ENCODE measurements around the gene ZNF649. TPM values are rescaled to one million over a fixed set of nuclear protein-coding genes. Genes with fewer than 3 reads are reported as not detected.

Gene ZNF649
- total and polyA plus RNA-seq, 7 donors, result 2.3 to 14.6 (median 10.5) TPM

GRCh38 chr19:51905206-51905605 lies 389 bp upstream of the ZNF649 start:
- intact Hi-C loops (cut with DNase I), result loop anchor here (2.0 kb wide), 1 partner anchor 16 kb away; no protein-coding TSS in a partner anchor
- H3K9me3 ChIP-seq, result peaks cover 0 to 27% (median 2%) of the 10 kb centered on the region in 4 donors
- peak overlapping the region in 3 of 4 donors; percentile 62 to 74 (median 74) for H3K4me3 ChIP-seq
- no peak for DNase-seq
- peaks cover 0 to 8% (median 1%) of the 10 kb centered on the region in 4 donors for H3K36me3 ChIP-seq
- 56 to 71% methylated on average over 3 of the region's 3 CpGs for WGBS, 2 donors
- peaks cover 0 to 15% (median 12%) of the 10 kb centered on the region in 4 donors for H3K4me1 ChIP-seq
- peaks cover 0 to 23% (median 0%) of the 10 kb centered on the region in 3 donors for H3K27me3 ChIP-seq
- peak overlapping the region in 3 of 4 donors; percentile 82 to 87 (median 87) for H3K27ac ChIP-seq
- no peak for TF ChIP-seq EP300 (IDR thresholded peaks at IDR 0.05)
- TF ChIP-seq POLR2AphosphoS5 (IDR thresholded peaks at IDR 0.05), result no peak
- TF ChIP-seq CTCF (IDR thresholded peaks at IDR 0.05), result no peak
- no peak for TF ChIP-seq POLR2A (IDR thresholded peaks at IDR 0.05)

GRCh38 chr19:51903192-51903591 lies 1.6 kb downstream of the ZNF649 start:
- H3K9me3 ChIP-seq, result peaks cover 0 to 38% (median 2%) of the 10 kb centered on the region in 4 donors
- WGBS, 2 donors, result 85 to 91% methylated on average over 8 of the region's 8 CpGs
- no peak for TF ChIP-seq POLR2AphosphoS5 (IDR thresholded peaks at IDR 0.05)
- TF ChIP-seq CTCF (IDR thresholded peaks at IDR 0.05), result no peak
- TF ChIP-seq POLR2A (IDR thresholded peaks at IDR 0.05), result no peak
- no peak for TF ChIP-seq EP300 (IDR thresholded peaks at IDR 0.05)
- peak overlapping the region in 2 of 4 donors; percentile 87 to 89 for H3K27ac ChIP-seq
- intact Hi-C loops (cut with DNase I), result loop anchor here (5.0 kb wide), 1 partner anchor 84 kb away; the partner anchor contains the start of gene ZNF350
- no peak for DNase-seq
- H3K36me3 ChIP-seq, result peaks cover 0 to 29% (median 19%) of the 10 kb centered on the region in 4 donors
- H3K27me3 ChIP-seq, result peaks cover 0 to 14% (median 0%) of the 10 kb centered on the region in 3 donors
- peaks cover 0 to 15% (median 12%) of the 10 kb centered on the region in 4 donors for H3K4me1 ChIP-seq
- peak overlapping the region in 3 of 4 donors; percentile 62 to 74 (median 74) for H3K4me3 ChIP-seq

GRCh38 chr19:51901860-51902259 lies 3.0 kb downstream of the ZNF649 start:
- no peak for TF ChIP-seq POLR2A (IDR thresholded peaks at IDR 0.05)
- Histone ChIP-seq H3K4me1 (peaks cover 0 to 15% (median 12%) of the 10 kb centered on the region in 4 donors), H3K4me3 (no peak overlapping the region), H3K27me3 (peaks cover 0 to 8% (median 0%) of the 10 kb centered on the region in 3 donors), H3K27ac (no peak overlapping the region), H3K36me3 (peaks cover under 1 to 42% (median 31%) of the 10 kb centered on the region in 4 donors), H3K9me3 (peaks cover 0 to 40% (median 2%) of the 10 kb centered on the region in 4 donors)
- no peak for DNase-seq
- intact Hi-C loops (cut with DNase I), result loop anchor here (5.0 kb wide), 1 partner anchor 85 kb away; the partner anchor contains the start of gene ZNF350
- 96 to 99% methylated on average over 4 of the region's 4 CpGs for WGBS, 2 donors

GRCh38 chr19:51891193-51891747 lies 13.5 kb downstream of the ZNF649 start:
- intact Hi-C loops (cut with DNase I), result no loop called here
- TF ChIP-seq POLR2AphosphoS5 (IDR thresholded peaks at IDR 0.05), result no peak
- no peak for TF ChIP-seq EP300 (IDR thresholded peaks at IDR 0.05)
- TF ChIP-seq POLR2A (IDR thresholded peaks at IDR 0.05), result no peak
- TF ChIP-seq CTCF (IDR thresholded peaks at IDR 0.05), result no peak
- H3K27ac ChIP-seq, result no peak overlapping the region
- H3K9me3 ChIP-seq, result peaks cover 16 to 57% (median 36%) of the 10 kb centered on the region in 4 donors
- DNase-seq, result no peak
- H3K4me1 ChIP-seq, result peaks cover 0 to 13% (median 10%) of the 10 kb centered on the region in 4 donors
- whole genome bisulfite sequencing, 2 donors, result 97 to 98% methylated on average over 10 of the region's 10 CpGs
- H3K27me3 ChIP-seq, result no peaks in the 10 kb centered on the region
- no peak overlapping the region for H3K4me3 ChIP-seq
- H3K36me3 ChIP-seq, result peaks cover 55 to 74% (median 64%) of the 10 kb centered on the region in 4 donors

- no peak overlapping the region for H3K4me3 ChIP-seq
- TF ChIP-seq POLR2A (IDR thresholded peaks at IDR 0.05) (no peak), EP300 (IDR thresholded peaks at IDR 0.05) (no peak)
- peaks cover 41 to 60% (median 51%) of the 10 kb centered on the region in 4 donors for H3K36me3 ChIP-seq
- H3K27me3 ChIP-seq, result no peaks in the 10 kb centered on the region
- H3K9me3 ChIP-seq, result peaks cover 16 to 49% (median 35%) of the 10 kb centered on the region in 4 donors
- intact Hi-C loops (cut with DNase I), result loop anchor here (2.0 to 5.0 kb wide), 3 partner anchors 15 to 553 kb away; partner anchors contain the start of genes ZNF350 and ZNF649
- H3K4me1 ChIP-seq, result peaks cover 0 to 14% (median 10%) of the 10 kb centered on the region in 4 donors
- DNase-seq, result no peak
- no peak overlapping the region for H3K27ac ChIP-seq
Measured at GRCh38 chr19:51889934-51890333, 14.9 kb downstream of the ZNF649 start.
